Measurements from ENCODE around the gene SIPA1L3.

Gene SIPA1L3

GRCh38 chr19:37979547-37980082, 72.6 kb downstream of the SIPA1L3 start:
- DNase-seq (ENCODE audit: low read depth): no peak

GRCh38 chr19:37980419-37981170, 73.6 kb downstream of the SIPA1L3 start:
- DNase-seq (ENCODE audit: low read depth): no peak

- no peak for DNase-seq (ENCODE audit: low read depth)
Observed at GRCh38 chr19:37981785-37982475, 74.9 kb downstream of the SIPA1L3 start.

- DNase-seq (ENCODE audit: low read depth): no peak
Observed at GRCh38 chr19:37982655-37983054, 75.6 kb downstream of the SIPA1L3 start.

GRCh38 chr19:37983153-37983552, 76.1 kb downstream of the SIPA1L3 start:
- DNase-seq (ENCODE audit: low read depth): no peak

GRCh38 chr19:37983916-37984315, 76.9 kb downstream of the SIPA1L3 start:
- no peak for DNase-seq (ENCODE audit: low read depth)

- DNase-seq (ENCODE audit: low read depth): no peak
Observed at GRCh38 chr19:37986048-37986750, 79.2 kb downstream of the SIPA1L3 start.

- no peak for DNase-seq (ENCODE audit: low read depth)
Observed at GRCh38 chr19:37987356-37988332, 80.6 kb downstream of the SIPA1L3 start.

- no peak for DNase-seq (ENCODE audit: low read depth)
Observed at GRCh38 chr19:37988758-37989635, 82.0 kb downstream of the SIPA1L3 start.

GRCh38 chr19:37989855-37990254, 82.8 kb downstream of the SIPA1L3 start:
- DNase-seq (ENCODE audit: low read depth): no peak

GRCh38 chr19:37990362-37990761, 83.4 kb downstream of the SIPA1L3 start:
- no peak for DNase-seq (ENCODE audit: low read depth)

GRCh38 chr19:37991176-37991835, 84.3 kb downstream of the SIPA1L3 start:
- no peak for DNase-seq (ENCODE audit: low read depth)

- DNase-seq (ENCODE audit: low read depth): no peak
Observed at GRCh38 chr19:37991841-37992248, 84.8 kb downstream of the SIPA1L3 start.

GRCh38 chr19:37992761-37993160, 85.8 kb downstream of the SIPA1L3 start:
- no peak for DNase-seq (ENCODE audit: low read depth)

- DNase-seq (ENCODE audit: low read depth): no peak
Observed at GRCh38 chr19:37994823-37995130, 87.8 kb downstream of the SIPA1L3 start.

GRCh38 chr19:37995346-37995745, 88.3 kb downstream of the SIPA1L3 start:
- no peak for DNase-seq (ENCODE audit: low read depth)

- DNase-seq (ENCODE audit: low read depth): peak; percentile 88
Observed at GRCh38 chr19:37997911-37998344, 90.9 kb downstream of the SIPA1L3 start.

GRCh38 chr19:37998801-37999308, 91.8 kb downstream of the SIPA1L3 start:
- no peak for DNase-seq (ENCODE audit: low read depth)

- peak; percentile 95 for DNase-seq (ENCODE audit: low read depth)
Observed at GRCh38 chr19:37999309-38000213, 92.6 kb downstream of the SIPA1L3 start.

Data from GM04504 (cell line).